ENCODE measurements around the gene KIF5A.

- no peak for TF ChIP-seq CTCF (IDR thresholded peaks at IDR 0.05; ENCODE audit: low read length)
- no peak for TF ChIP-seq EZH2 (IDR thresholded peaks at IDR 0.05; ENCODE audit: borderline replicate concordance, low read length)
These were observed 32.7 kb upstream of the KIF5A start for GRCh38 chr12:57517187-57517586.

Data from OCI-LY1 (cell line).